DMS 273 (cell line): ENCODE measurements around the gene CACNG3.

Experiments used
- DNase-seq: peaks from one replicate; lab custom pipeline; 2025; ENCODE audit not compliant: unreplicated experiment; lab: John Stamatoyannopoulos, UW

CACNG3 gene

DNA sequence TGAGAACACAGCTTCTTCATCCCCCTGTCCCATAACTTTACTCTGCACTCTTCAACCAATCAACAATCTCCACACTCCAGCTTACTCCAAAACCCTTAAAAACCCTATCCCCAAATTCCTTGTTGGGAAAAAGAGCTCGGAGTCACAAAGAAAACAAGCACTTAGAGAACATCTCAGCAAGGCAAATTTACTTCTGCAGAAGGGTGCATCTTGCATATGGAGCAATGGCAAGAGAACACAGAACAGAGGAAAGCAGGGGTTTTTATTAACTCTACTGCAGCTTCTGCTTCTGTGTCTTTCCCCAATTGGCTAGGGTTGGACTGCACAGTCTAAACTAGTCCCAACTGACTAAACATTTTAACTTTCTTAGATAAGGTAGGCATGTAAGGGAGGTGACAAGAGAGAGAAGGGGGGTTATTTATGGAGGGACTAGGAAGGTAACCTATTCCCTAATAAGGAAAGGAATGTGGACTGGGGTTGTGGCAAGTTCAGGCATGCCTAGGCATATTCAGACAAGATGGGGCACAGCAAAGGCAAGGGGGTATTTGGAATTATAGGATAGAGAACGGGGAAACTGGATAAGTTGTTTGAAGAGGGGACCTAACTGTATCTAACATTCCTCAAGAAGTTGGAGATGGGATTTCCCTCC is 125.5 kb downstream of the CACNG3 start:
- DNase-seq = no peak

DNA sequence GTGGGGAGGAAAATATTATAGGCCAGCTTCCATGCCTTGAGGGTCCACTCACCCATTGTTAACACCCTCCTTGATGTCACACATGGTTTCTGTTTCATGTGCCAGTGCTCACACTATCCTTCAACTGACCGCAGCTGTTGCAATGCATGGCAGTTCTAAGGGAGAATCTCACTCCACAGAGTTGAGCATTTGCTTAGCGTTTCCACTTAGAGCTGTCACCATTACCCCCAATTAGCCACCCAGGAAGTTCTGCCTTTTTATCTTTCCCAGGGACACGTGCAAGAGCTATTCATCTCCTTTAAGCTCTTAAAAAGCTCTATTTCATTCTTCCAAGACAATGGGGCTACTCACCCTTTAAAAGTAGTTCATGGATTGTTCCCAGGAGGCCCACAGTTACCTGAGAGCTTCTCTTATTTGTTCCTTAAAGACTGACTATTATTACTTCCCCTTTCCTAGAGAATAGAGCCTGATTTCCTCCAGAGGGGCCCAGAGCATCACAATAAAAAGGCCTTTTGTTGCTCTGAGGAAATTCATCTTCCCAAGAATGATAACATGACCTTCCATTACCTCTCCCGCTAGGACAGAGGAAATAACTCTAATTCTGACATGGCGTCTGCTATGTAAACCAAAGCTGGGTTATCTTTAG is 126.8 kb downstream of the CACNG3 start:
- no peak for DNase-seq

DNA sequence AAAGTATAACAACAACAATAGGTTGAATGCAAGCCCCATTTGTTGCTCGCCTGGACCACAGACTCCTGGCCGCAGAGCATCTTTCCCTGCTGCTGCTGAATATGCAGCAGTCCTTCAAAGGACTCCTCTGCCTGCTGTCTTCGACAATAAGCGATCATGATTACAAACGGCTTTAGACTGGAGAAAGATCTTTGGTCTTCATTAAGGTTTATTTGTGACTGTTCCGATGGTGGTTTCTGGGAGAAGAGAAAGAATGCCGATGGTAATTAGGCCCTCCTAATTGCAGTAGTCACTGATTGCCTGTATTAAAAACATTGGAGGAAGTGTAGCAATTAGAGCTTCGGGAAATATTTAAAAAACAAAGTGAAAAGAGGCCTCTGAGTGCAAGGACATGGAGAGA is 138.2 kb downstream of the CACNG3 start:
- DNase-seq = no peak

GRCh38 chr16:24396350-24397271 is 140.5 kb downstream of the CACNG3 start:
- DNase-seq = no peak

DNA sequence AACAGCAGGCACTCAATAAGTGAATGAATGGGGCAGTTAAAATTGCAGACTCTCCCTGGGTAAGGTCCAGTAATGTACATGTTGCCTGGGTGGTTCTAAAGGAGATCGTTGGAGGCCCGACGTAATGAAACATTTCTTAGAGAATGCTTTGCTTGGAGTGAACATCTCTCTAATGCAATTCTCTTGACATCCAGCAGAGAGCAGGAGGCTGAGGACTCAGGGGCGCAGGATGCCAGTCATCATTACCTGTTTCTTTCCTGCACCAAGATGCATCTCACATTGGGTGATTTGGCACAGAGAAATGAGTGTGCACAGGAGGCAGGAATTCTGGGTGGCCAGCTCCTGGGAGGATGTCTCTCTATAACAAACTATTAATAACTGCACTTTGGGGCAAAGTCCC is 152.9 kb downstream of the CACNG3 start:
- peak; percentile 41 for DNase-seq
